Measurements from ENCODE around the gene ZNF511.
"Not testable (repeated sequence)": the region's sequence is repeated elsewhere in the genome, so short reads cannot be mapped to it uniquely, and the experiment has no call there.

GRCh38 chr10:133320852-133321422 is 12.2 kb downstream of the ZNF511 start:
- not testable (repeated sequence) for TF ChIP-seq POLR2AphosphoS5 (IDR thresholded peaks at IDR 0.05); CTCF (IDR thresholded peaks at IDR 0.05 in 8 of 11, conservative IDR thresholded peaks at IDR 0.05 in 3 of 11); POLR2A (IDR thresholded peaks at IDR 0.05)
